Activated CD8-positive, alpha-beta memory T cell treated with anti-CD3 and anti-CD28 coated beads for 36 hours (primary cell): ENCODE measurements around the gene POLA2. TPM values are rescaled to one million over a fixed set of nuclear protein-coding genes. Genes with fewer than 3 reads are reported as not detected.

Experiments used
- CTCF ChIA-PET: fragments of 350-600 bp; sonication (Branson Sonifier 250); formaldehyde crosslinking; loops from one replicate; lab custom pipeline; 2021; ENCODE audit warnings: antibody characterized with exemption; lab: Charles Lee
- POLR2A ChIA-PET: fragments of 350-600 bp; sonication (Branson Sonifier 250); formaldehyde crosslinking; loops from one replicate; lab custom pipeline; 2021; ENCODE audit warnings: antibody characterized with exemption; lab: Charles Lee
- total RNA-seq, 2 experiments: library from RNA; stranded (reverse); gene quantifications; one replicate each; pipeline ENCODE4 v1.2.3, GENCODE V29; 2021

Gene POLA2
- total RNA-seq, 2 experiments from 2014 or later, result 73.8 to 80.7 TPM

DNA sequence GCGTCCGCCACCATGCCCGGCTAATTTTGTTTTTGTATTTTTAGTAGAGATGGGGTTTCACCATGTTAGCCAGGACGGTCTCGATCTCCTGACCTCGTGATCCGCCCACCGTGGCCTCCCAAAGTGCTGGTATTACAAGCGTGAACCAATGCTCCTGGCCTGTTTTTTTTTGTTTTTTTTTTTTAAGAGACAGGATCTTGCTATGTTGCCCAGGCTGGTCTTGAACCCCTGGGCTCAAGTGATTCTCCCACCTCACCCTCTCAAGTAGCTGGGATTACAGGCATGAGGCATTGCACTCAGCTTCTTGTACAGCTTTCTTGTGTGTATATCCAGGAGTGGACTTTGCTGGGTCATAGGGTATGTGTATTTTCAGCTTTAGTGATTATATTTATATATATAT lies 70.8 kb downstream of the POLA2 start:
- POLR2A ChIA-PET, result interaction anchor here (0.6 to 1.3 kb wide), 5 partner anchors 17 to 521 kb away, joined by 3 to 9 read pairs (median 3); partner anchors contain the start of gene POLA2

GRCh38 chr11:65334696-65335295 lies 73.0 kb downstream of the POLA2 start:
- POLR2A ChIA-PET, result interaction anchor here (0.6 kb wide), 1 partner anchor 141 kb away, joined by 4 read pairs; no protein-coding TSS in a partner anchor
- CTCF ChIA-PET, result interaction anchor here (0.7 to 8.6 kb wide), 4 partner anchors 17 to 224 kb away, joined by 3 to 104 read pairs (median 4); partner anchors contain the start of gene CDC42EP2

More for the DNA sequence above, 70.8 kb downstream of the POLA2 start:
- CTCF ChIA-PET, result interaction anchor here (1.1 to 8.6 kb wide), 4 partner anchors 8 to 107 kb away, joined by 3 to 104 read pairs (median 6); partner anchors contain the start of gene CDC42EP2

DNA sequence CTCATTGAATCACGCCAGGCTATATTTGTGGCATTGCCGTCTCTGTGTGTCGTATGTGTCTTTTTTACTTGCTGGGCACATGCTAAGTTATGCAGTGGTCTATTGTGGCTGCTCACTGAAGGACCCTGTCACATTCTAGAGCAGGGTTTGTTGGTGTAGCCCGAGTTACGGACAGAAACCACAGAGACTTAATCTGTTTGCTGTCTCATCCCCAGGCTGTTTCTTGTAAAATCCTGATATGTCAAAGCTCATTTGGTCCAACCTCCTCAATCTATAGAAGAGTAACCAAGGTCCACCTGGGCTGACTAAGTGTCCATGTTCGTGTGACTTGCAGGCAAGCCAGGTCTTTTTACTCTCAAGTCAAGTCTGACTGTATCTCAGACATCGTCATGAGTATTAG lies 76.9 kb downstream of the POLA2 start:
- CTCF ChIA-PET, result interaction anchor here (1.1 to 2.5 kb wide), 2 partner anchors 9 kb away, joined by 6 to 9 read pairs; no protein-coding TSS in a partner anchor
- POLR2A ChIA-PET, result no interaction called here

GRCh38 chr11:65340226-65340625 lies 78.5 kb downstream of the POLA2 start:
- POLR2A ChIA-PET, result no interaction called here

GRCh38 chr11:65341856-65342255 lies 80.1 kb downstream of the POLA2 start:
- CTCF ChIA-PET, result no interaction called here
- POLR2A ChIA-PET, result no interaction called here

More at GRCh38 chr11:65340226-65340625, 78.5 kb downstream of the POLA2 start:
- CTCF ChIA-PET, result interaction anchor here (0.6 to 2.5 kb wide), 2 partner anchors 10 to 329 kb away, joined by 4 to 9 read pairs; no protein-coding TSS in a partner anchor

Other genes starting within 250 kb of the POLA2 start
- 100 to 1,000 TPM; 134 to 138 TPM for gene ARL2, start 247.8 kb upstream of the POLA2 start, total RNA-seq
- 10 to 100 TPM; 13.7 to 15.2 TPM for gene SNX15, start 234.5 kb upstream of the POLA2 start, total RNA-seq
- 10 to 100 TPM; 18.3 to 20.5 TPM for gene SAC3D1, start 220.8 kb upstream of the POLA2 start, total RNA-seq
- gene NAALADL1, start 203.4 kb upstream of the POLA2 start, total RNA-seq, result 10 to 100 TPM; 10.3 to 11.2 TPM
- gene CDCA5, start 177.9 kb upstream of the POLA2 start, total RNA-seq, result 100 to 1,000 TPM; 108 TPM
- 10 to 100 TPM; 27.5 to 30.2 TPM for gene ZFPL1, start 177.7 kb upstream of the POLA2 start, total RNA-seq
- gene VPS51, start 165.7 kb upstream of the POLA2 start, total RNA-seq, result 100 to 1,000 TPM in 1 of 2 experiments, 10 to 100 TPM in 1; 99.2 to 104 TPM
- gene TM7SF2, start 150.1 kb upstream of the POLA2 start, total RNA-seq, result 10 to 100 TPM; 18.0 to 18.2 TPM
- 10 to 100 TPM; 16.5 to 18.2 TPM for gene ZNHIT2, start 144.3 kb upstream of the POLA2 start, total RNA-seq
- gene FAU, start 139.8 kb upstream of the POLA2 start, total RNA-seq, result 1,000 to 10,000 TPM; 1,009 to 1,011 TPM
- 100 to 1,000 TPM; 108 TPM for gene MRPL49, start 139.6 kb upstream of the POLA2 start, total RNA-seq
- 10 to 100 TPM; 33.8 to 36.6 TPM for gene SYVN1, start 127.4 kb upstream of the POLA2 start, total RNA-seq
- gene SPDYC, start 91.7 kb upstream of the POLA2 start, total RNA-seq, result not detected
- 10 to 100 TPM; 75.6 to 79.1 TPM for gene CAPN1, start 80.0 kb upstream of the POLA2 start, total RNA-seq
- gene CDC42EP2, start 52.9 kb downstream of the POLA2 start, total RNA-seq, result under 1 TPM; 0.78 to 0.82 TPM
- 10 to 100 TPM; 52.3 to 60.1 TPM for gene DPF2, start 71.9 kb downstream of the POLA2 start, total RNA-seq
- under 1 TPM; 0.65 TPM for gene TIGD3, start 92.8 kb downstream of the POLA2 start, total RNA-seq
- gene SLC25A45, start 120.7 kb downstream of the POLA2 start, total RNA-seq, result 10 to 100 TPM; 12.5 to 15.1 TPM
- gene FRMD8, start 124.7 kb downstream of the POLA2 start, total RNA-seq, result 10 to 100 TPM; 39.3 to 44.2 TPM
- 100 to 1,000 TPM; 282 to 294 TPM for gene NEAT1, start 160.8 kb downstream of the POLA2 start, total RNA-seq
- 1,000 to 10,000 TPM; 3,032 to 3,074 TPM for gene MALAT1, start 237.1 kb downstream of the POLA2 start, total RNA-seq